ENCODE data around the gene UGT1A8.

The UGT1A8 gene

GRCh38 chr2:233768076-233768475 is 150.6 kb downstream of the UGT1A8 start:
- DNase-seq (ENCODE audit: low read depth): no peak

GRCh38 chr2:233769260-233769659 is 151.8 kb downstream of the UGT1A8 start:
- DNase-seq (ENCODE audit: low read depth): no peak

- no peak for DNase-seq (ENCODE audit: low read depth)
These were observed 154.7 kb downstream of the UGT1A8 start for GRCh38 chr2:233772153-233772552.

GRCh38 chr2:233772583-233772982 is 155.2 kb downstream of the UGT1A8 start:
- DNase-seq (ENCODE audit: low read depth): no peak

GRCh38 chr2:233773854-233774253 is 156.4 kb downstream of the UGT1A8 start:
- DNase-seq (ENCODE audit: low read depth): no peak

GRCh38 chr2:233775414-233775813 is 158.0 kb downstream of the UGT1A8 start:
- no peak for DNase-seq (ENCODE audit: low read depth)

- DNase-seq (ENCODE audit: low read depth): no peak
These were observed 160.6 kb downstream of the UGT1A8 start, which contains the start of gene MROH2A for GRCh38 chr2:233778030-233778429. Gene MROH2A, plus strand, starts transcription at chr2:233778330. Its CDS starts 1,029 bp downstream, at chr2:233779359.

- no peak for DNase-seq (ENCODE audit: low read depth)
These were observed 162.3 kb downstream of the UGT1A8 start for GRCh38 chr2:233779722-233780121.

- DNase-seq (ENCODE audit: low read depth): no peak
These were observed 163.3 kb downstream of the UGT1A8 start for GRCh38 chr2:233780771-233781170.

- no peak for DNase-seq (ENCODE audit: low read depth)
These were observed 172.1 kb downstream of the UGT1A8 start for GRCh38 chr2:233789554-233789953.

GRCh38 chr2:233791151-233791882 is 173.9 kb downstream of the UGT1A8 start:
- no peak for DNase-seq (ENCODE audit: low read depth)

- no peak for DNase-seq (ENCODE audit: low read depth)
These were observed 174.5 kb downstream of the UGT1A8 start for GRCh38 chr2:233791883-233792329.

GRCh38 chr2:233792720-233793119 is 175.3 kb downstream of the UGT1A8 start:
- no peak for DNase-seq (ENCODE audit: low read depth)

GRCh38 chr2:233793465-233794127 is 176.2 kb downstream of the UGT1A8 start:
- no peak for DNase-seq (ENCODE audit: low read depth)

- no peak for DNase-seq (ENCODE audit: low read depth)
These were observed 176.8 kb downstream of the UGT1A8 start for GRCh38 chr2:233794128-233794658.

- no peak for DNase-seq (ENCODE audit: low read depth)
These were observed 178.3 kb downstream of the UGT1A8 start for GRCh38 chr2:233795735-233796171.

GRCh38 chr2:233796254-233796653 is 178.8 kb downstream of the UGT1A8 start:
- no peak for DNase-seq (ENCODE audit: low read depth)

GRCh38 chr2:233798335-233799086 is 181.1 kb downstream of the UGT1A8 start:
- DNase-seq (ENCODE audit: low read depth): no peak

GRCh38 chr2:233799087-233799665 is 181.7 kb downstream of the UGT1A8 start:
- DNase-seq (ENCODE audit: low read depth): no peak

GRCh38 chr2:233799716-233800115 is 182.3 kb downstream of the UGT1A8 start:
- DNase-seq (ENCODE audit: low read depth): no peak

- DNase-seq (ENCODE audit: low read depth): no peak
These were observed 182.8 kb downstream of the UGT1A8 start for GRCh38 chr2:233800208-233800607.
